GM19043 (cell line): ENCODE measurements around the gene CFAP97D2.
"Not testable (repeated sequence)": the region's sequence is repeated elsewhere in the genome, so short reads cannot be mapped to it uniquely, and the experiment has no call there.

ENCODE experiments used
- ATAC-seq: cut with Tn5 transposase; IDR thresholded peaks from one replicate; pipeline ENCODE4 v1.9.1; 2021; ENCODE audit warnings: low read depth; ENCODE audit not compliant: unreplicated experiment

CFAP97D2 gene

DNA sequence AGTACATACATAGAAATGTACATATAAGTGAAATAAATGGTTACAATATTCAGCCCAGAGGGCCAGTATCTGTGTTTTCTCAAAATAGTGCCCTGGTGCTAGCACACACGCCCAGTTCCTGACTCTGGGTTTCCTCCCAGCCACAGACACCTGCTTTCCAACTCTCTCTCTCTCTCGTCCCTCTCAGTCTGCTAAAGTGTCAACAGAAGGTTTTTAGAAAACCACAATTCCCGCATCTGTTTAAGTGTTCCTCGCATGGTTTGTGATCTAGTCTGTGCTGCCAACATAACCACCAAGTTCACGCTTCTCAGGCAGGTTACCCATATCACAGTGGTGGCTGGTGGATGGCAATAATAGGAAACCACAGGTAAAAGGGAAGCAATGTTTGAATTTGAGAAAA is 84.5 kb downstream of the CFAP97D2 start:
- no peak for ATAC-seq

DNA sequence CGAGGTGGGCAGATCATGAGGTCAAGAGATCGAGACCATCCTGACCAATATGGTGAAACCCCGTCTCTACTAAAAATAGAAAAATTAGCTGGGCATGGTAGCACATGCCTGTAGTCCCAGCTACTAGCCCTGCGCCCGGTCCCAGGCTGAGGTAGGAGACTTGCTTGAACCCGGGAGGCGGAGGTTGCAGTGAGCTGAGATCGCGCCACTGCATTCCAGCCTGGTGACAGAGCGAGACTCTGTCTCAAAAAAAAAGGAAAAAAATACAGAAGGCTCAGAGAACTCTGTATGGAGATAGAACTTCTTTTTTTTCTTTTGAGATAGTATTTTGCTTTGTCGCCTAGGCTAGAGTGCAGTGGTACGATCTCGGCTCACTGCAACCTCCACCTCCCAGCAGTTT is 85.3 kb downstream of the CFAP97D2 start:
- not testable (repeated sequence) for ATAC-seq

- ATAC-seq: no peak
Observed at GRCh38 chr13:114264886-114265611, 86.0 kb downstream of the CFAP97D2 start.

GRCh38 chr13:114266241-114266640 is 87.2 kb downstream of the CFAP97D2 start:
- no peak for ATAC-seq

DNA sequence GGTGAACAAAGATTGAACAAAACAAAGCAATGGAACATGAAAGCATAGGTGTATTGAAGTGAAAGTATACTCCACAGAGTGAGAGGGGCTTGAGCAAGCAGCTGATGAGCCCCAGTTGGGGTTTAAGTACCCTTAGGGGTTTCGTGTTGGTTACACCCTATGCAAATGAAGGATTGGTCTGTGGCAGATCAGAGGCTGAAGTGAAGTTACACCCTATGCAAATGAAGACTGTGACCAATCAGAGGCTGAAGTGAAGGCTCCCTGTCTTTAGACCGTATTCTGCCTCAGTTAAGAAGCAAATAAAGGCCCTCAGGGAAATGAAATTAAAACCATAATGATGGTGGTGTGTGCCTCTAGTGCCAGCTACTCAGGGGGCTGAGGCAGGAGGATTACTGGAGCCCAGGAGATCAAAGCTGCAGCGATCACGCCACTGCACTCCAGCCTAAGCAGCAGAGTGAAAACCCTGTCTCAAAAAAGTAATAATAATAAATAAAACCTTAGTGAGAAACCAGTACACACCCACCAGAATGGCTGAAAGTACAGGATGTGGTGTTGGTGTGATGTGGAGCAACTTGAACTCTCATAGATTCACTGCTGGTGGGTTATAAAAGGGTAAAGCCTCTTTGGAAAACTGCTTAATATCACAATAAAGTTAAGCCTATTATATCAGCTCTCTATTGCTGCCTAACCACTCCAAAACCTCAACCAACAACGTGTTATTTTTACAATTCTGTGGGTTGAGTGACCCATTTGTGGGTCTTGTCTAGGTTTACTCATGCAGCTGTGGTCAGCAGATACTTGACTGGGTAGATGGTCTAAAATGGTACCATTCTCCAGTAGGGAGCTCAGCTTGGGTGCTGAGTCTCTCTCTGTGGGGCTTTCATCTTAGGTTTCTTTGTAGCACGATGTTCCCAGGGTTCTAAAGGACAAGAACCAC is 89.6 kb downstream of the CFAP97D2 start:
- ATAC-seq: no peak

DNA sequence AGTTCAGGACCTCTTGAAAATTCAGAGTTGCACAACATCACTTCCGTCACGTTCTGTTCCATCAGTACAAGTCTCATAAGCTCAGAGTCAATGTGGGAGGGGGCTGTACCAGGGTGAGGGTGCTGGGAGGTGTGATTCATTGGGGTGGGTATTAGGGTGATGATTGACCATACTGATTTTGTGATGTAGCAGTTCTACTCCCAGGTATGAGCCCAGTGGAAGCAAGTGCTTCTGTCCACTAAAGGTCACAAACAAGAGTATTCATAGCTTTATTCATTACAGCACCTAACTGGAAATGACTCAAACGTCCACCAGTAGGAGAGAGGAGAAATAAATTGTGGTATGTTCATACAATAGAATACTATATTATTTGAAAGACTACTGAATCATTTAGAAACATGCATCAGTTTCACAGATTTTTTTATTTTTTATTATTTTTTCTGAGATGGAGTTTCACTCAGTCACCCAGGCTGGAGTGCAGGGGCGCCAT is 90.3 kb downstream of the CFAP97D2 start:
- ATAC-seq: no peak
